Muscle of leg (tissue), 11 donors: ENCODE results near the gene SLC13A5. TPM values are rescaled to one million over a fixed set of nuclear protein-coding genes. Genes with fewer than 3 reads are reported as not detected.

ENCODE experiments used
- DNase-seq: peaks from one replicate; pipeline ENCODE4 v3.0.0; 2013
- H3K27ac ChIP-seq: one replicate; pipeline ENCODE4 v1.5.1; 2013; ENCODE audit warnings: mild to moderate bottlenecking, low read length, control low read depth
- H3K27me3 ChIP-seq: one replicate; pipeline ENCODE4 v1.6.1; 2013; ENCODE audit warnings: low read length; ENCODE audit not compliant: control insufficient read depth, insufficient read depth
- H3K36me3 ChIP-seq: one replicate; pipeline ENCODE4 v1.6.1; 2013; ENCODE audit warnings: low read length; ENCODE audit not compliant: control insufficient read depth, insufficient read depth
- H3K4me1 ChIP-seq: one replicate; pipeline ENCODE4 v1.6.1; 2013; ENCODE audit warnings: low read length; ENCODE audit not compliant: control insufficient read depth, insufficient read depth
- H3K4me3 ChIP-seq: one replicate; pipeline ENCODE4 v1.5.1; 2013; ENCODE audit warnings: low read length, control low read depth
- H3K9me3 ChIP-seq: replicated peaks from 2 replicates; pipeline ENCODE4 v1.6.1; 2013; ENCODE audit warnings: low read depth, low read length; ENCODE audit not compliant: control insufficient read depth
- WGBS: methylation state at CpG from one replicate; pipeline ENCODE4 v1.1.5; 2013; ENCODE audit warnings: missing lambda C conversion rate; ENCODE audit not compliant: insufficient coverage; 5-methylcytosine and 5-hydroxymethylcytosine counted together
- polyA plus RNA-seq, 8 donors: library from polyadenylated mRNA; unstranded; fragments of 120-200 nt; gene quantifications; one replicate each; pipeline versions ENCODE4 v1.2.1 to v1.2.3, GENCODE V29; 2013; ENCODE audit warnings: inconsistent platforms in 1 of 8, low replicate concordance in 1 of 8; ENCODE audit not compliant: insufficient read length in 8 of 8, insufficient read depth in 1 of 8
- total RNA-seq: library from RNA; stranded (reverse); fragments of 120-200 nt; gene quantifications from one replicate; pipeline ENCODE4 v1.2.4, GENCODE V29; 2013

Gene SLC13A5
- total and polyA plus RNA-seq, 9 donors: 0.04 to 0.64 (median 0.13) TPM

GRCh38 chr17:6711681-6712057 is 1.5 kb downstream of the SLC13A5 start:
- Histone ChIP-seq H3K27me3 (peaks cover 50% of the 10 kb centered on the region), H3K4me1 (peaks cover 5% of the 10 kb centered on the region), H3K36me3 (no peaks in the 10 kb centered on the region), H3K4me3 (no peak overlapping the region), H3K9me3 (no peaks in the 10 kb centered on the region), H3K27ac (no peak overlapping the region)
- DNase-seq: no peak
- 57% methylated on average over 1 of the region's 2 CpGs for WGBS

- no peak overlapping the region for H3K4me3 ChIP-seq
- H3K4me1 ChIP-seq: peaks cover 5% of the 10 kb centered on the region
- 63% methylated on average over 3 of the region's 7 CpGs for WGBS
- no peaks in the 10 kb centered on the region for H3K9me3 ChIP-seq
- no peak overlapping the region for H3K27ac ChIP-seq
- H3K27me3 ChIP-seq: peaks cover 50% of the 10 kb centered on the region
- no peaks in the 10 kb centered on the region for H3K36me3 ChIP-seq
- no peak for DNase-seq
Measured at GRCh38 chr17:6711081-6711674, 2.0 kb downstream of the SLC13A5 start.

- Histone ChIP-seq H3K36me3 (no peaks in the 10 kb centered on the region), H3K9me3 (no peaks in the 10 kb centered on the region), H3K27me3 (peaks cover 53% of the 10 kb centered on the region), H3K4me1 (peaks cover 5% of the 10 kb centered on the region), H3K27ac (no peak overlapping the region), H3K4me3 (no peak overlapping the region)
- DNase-seq: no peak
- 69% methylated on average over 9 of the region's 11 CpGs for WGBS
Measured at GRCh38 chr17:6710317-6710716, 2.9 kb downstream of the SLC13A5 start.

GRCh38 chr17:6708357-6708961 is 4.7 kb downstream of the SLC13A5 start:
- Histone ChIP-seq H3K9me3 (no peaks in the 10 kb centered on the region), H3K27ac (no peak overlapping the region), H3K4me1 (peaks cover 5% of the 10 kb centered on the region), H3K4me3 (no peak overlapping the region), H3K27me3 (peaks cover 43% of the 10 kb centered on the region), H3K36me3 (no peaks in the 10 kb centered on the region)
- no peak for DNase-seq
- 97% methylated on average over 3 of the region's 12 CpGs for WGBS

- WGBS: 83% methylated on average over 6 of the region's 8 CpGs
- Histone ChIP-seq H3K36me3 (no peaks in the 10 kb centered on the region), H3K4me1 (no peaks in the 10 kb centered on the region), H3K27ac (no peak overlapping the region), H3K9me3 (no peaks in the 10 kb centered on the region), H3K27me3 (peaks cover 28% of the 10 kb centered on the region), H3K4me3 (no peak overlapping the region)
- no peak for DNase-seq
Measured at GRCh38 chr17:6706996-6707395, 6.2 kb downstream of the SLC13A5 start.

GRCh38 chr17:6706499-6706898 is 6.7 kb downstream of the SLC13A5 start:
- Histone ChIP-seq H3K4me1 (no peaks in the 10 kb centered on the region), H3K27ac (no peak overlapping the region), H3K27me3 (peaks cover 23% of the 10 kb centered on the region), H3K9me3 (no peaks in the 10 kb centered on the region), H3K36me3 (no peaks in the 10 kb centered on the region), H3K4me3 (no peak overlapping the region)
- no peak for DNase-seq
- WGBS: 87% methylated on average over 13 of the region's 14 CpGs

- H3K4me3 ChIP-seq: no peak overlapping the region
- H3K27me3 ChIP-seq: peaks cover 10% of the 10 kb centered on the region
- no peak for DNase-seq
- H3K9me3 ChIP-seq: no peaks in the 10 kb centered on the region
- no peaks in the 10 kb centered on the region for H3K36me3 ChIP-seq
- H3K4me1 ChIP-seq: no peaks in the 10 kb centered on the region
- no peak overlapping the region for H3K27ac ChIP-seq
- 93% methylated on average over 4 of the region's 6 CpGs for WGBS
Measured at GRCh38 chr17:6704470-6705052, 8.6 kb downstream of the SLC13A5 start.

GRCh38 chr17:6703751-6704150 is 9.4 kb downstream of the SLC13A5 start:
- DNase-seq: no peak
- H3K4me1 ChIP-seq: no peaks in the 10 kb centered on the region
- H3K27ac ChIP-seq: no peak overlapping the region
- no peaks in the 10 kb centered on the region for H3K36me3 ChIP-seq
- H3K4me3 ChIP-seq: no peak overlapping the region
- H3K27me3 ChIP-seq: peaks cover 8% of the 10 kb centered on the region
- no peaks in the 10 kb centered on the region for H3K9me3 ChIP-seq
- WGBS: 83% methylated on average over 7 of the region's 10 CpGs

- Histone ChIP-seq H3K36me3 (no peaks in the 10 kb centered on the region), H3K9me3 (no peaks in the 10 kb centered on the region), H3K27me3 (peaks cover 8% of the 10 kb centered on the region), H3K4me3 (no peak overlapping the region), H3K4me1 (no peaks in the 10 kb centered on the region), H3K27ac (no peak overlapping the region)
- no peak for DNase-seq
- 91% methylated on average over 14 of the region's 16 CpGs for WGBS
Measured at GRCh38 chr17:6702567-6703215, 10.5 kb downstream of the SLC13A5 start.

GRCh38 chr17:6701719-6702118 is 11.4 kb downstream of the SLC13A5 start:
- peak; percentile 11 for DNase-seq
- Histone ChIP-seq H3K27ac (no peak overlapping the region), H3K27me3 (peaks cover 4% of the 10 kb centered on the region), H3K4me3 (no peak overlapping the region), H3K36me3 (no peaks in the 10 kb centered on the region), H3K9me3 (no peaks in the 10 kb centered on the region), H3K4me1 (no peaks in the 10 kb centered on the region)
- 33% methylated on average over 8 of the region's 11 CpGs for WGBS
